ENCODE measurements around the gene OTUD5.
"Not testable (repeated sequence)": the region's sequence is repeated elsewhere in the genome, so short reads cannot be mapped to it uniquely, and the experiment has no call there.

Gene OTUD5

DNA sequence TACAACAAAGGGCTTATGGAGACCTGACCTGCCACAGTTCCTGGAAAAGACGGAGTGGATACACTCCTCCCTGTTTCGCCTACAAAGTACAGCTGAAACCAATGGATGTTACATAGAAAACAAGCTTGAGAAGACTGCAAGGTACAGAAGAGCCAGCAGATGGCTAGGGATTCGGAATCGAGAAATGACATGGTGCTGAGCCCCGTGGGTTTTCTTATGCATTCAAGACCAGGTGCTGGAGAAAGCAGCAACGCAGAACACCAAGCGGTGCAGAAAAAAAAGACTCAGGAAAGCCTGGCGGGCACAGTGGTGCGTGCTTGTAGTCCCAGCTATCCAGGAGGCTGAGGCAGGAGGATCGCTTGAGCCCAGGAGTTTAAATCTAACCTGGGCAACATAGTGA is 73.7 kb downstream of the OTUD5 start:
- Histone ChIP-seq H3K9me3 (replicated peaks; ENCODE audit: insufficient read depth, low read length) (no peaks in the 10 kb centered on the region), H3K4me1 (ENCODE audit: low read length) (no peaks in the 10 kb centered on the region), H3K4me3 (ENCODE audit: low read length) (no peak overlapping the region), H3F3A (ENCODE audit: insufficient read depth, low read length) (no peaks in the 10 kb centered on the region), H3K4me2 (ENCODE audit: low read depth, low read length) (no peak overlapping the region), H3K27ac (ENCODE audit: low read length) (no peak overlapping the region), H3K79me2 (ENCODE audit: low read length) (no peaks in the 10 kb centered on the region), H3K9me2 (replicated peaks; ENCODE audit: insufficient read depth, low read length) (no peaks in the 10 kb centered on the region), H4K20me1 (ENCODE audit: insufficient read depth, low read length) (no peaks in the 10 kb centered on the region), H2AFZ (ENCODE audit: low read length) (no peak overlapping the region), H3K9ac (ENCODE audit: low read length) (no peak overlapping the region), H3K27me3 (replicated peaks; ENCODE audit: insufficient read depth, low read length) (no peaks in the 10 kb centered on the region), H3K36me3 (replicated peaks; ENCODE audit: insufficient read depth, low read length) (no peaks in the 10 kb centered on the region)
- TF ChIP-seq, protein P1, sequence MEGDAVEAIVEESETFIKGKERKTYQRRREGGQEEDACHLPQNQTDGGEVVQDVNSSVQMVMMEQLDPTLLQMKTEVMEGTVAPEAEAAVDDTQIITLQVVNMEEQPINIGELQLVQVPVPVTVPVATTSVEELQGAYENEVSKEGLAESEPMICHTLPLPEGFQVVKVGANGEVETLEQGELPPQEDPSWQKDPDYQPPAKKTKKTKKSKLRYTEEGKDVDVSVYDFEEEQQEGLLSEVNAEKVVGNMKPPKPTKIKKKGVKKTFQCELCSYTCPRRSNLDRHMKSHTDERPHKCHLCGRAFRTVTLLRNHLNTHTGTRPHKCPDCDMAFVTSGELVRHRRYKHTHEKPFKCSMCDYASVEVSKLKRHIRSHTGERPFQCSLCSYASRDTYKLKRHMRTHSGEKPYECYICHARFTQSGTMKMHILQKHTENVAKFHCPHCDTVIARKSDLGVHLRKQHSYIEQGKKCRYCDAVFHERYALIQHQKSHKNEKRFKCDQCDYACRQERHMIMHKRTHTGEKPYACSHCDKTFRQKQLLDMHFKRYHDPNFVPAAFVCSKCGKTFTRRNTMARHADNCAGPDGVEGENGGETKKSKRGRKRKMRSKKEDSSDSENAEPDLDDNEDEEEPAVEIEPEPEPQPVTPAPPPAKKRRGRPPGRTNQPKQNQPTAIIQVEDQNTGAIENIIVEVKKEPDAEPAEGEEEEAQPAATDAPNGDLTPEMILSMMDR (IDR thresholded peaks at IDR 0.05; ENCODE audit: low read length), result peak; percentile 22
- TF ChIP-seq EZH2phosphoT487 (IDR thresholded peaks at IDR 0.05; ENCODE audit: low read length) (no peak), EZH2 (optimal IDR thresholded peaks at IDR 0.05; ENCODE audit: low read depth, low read length) (no peak)
- no peak for DNase-seq

DNA sequence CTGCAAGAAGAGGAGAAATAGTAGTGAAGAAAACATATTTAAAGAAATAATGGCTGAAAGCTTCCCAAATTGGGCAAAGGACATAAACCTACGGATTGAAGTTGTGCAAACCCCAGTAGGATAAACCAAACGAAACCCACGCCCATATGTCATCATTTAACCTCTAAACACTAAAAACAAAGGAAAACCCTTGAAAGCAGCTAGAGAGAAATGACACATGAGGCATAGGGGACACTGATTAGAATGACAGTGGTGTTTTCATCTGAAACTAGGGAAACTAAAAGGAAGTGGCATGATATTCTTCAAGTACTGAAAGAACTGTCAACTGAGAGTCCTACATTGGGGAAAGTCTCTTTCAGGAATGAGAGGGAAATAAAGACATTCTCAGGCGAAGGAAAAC is 80.5 kb downstream of the OTUD5 start:
- H3K4me2 ChIP-seq (ENCODE audit: low read depth, low read length), result not testable (repeated sequence)

More for the DNA sequence above, 80.5 kb downstream of the OTUD5 start:
- H3K27me3 ChIP-seq (replicated peaks; ENCODE audit: insufficient read depth, low read length); H3F3A ChIP-seq (ENCODE audit: insufficient read depth, low read length); H3K36me3 ChIP-seq (replicated peaks; ENCODE audit: insufficient read depth, low read length); DNase-seq; H3K9ac ChIP-seq (ENCODE audit: low read length); H3K79me2 ChIP-seq (ENCODE audit: low read length); H3K27ac ChIP-seq (ENCODE audit: low read length); H3K9me2 ChIP-seq (replicated peaks; ENCODE audit: insufficient read depth, low read length); H2AFZ ChIP-seq (ENCODE audit: low read length); H3K4me3 ChIP-seq (ENCODE audit: low read length); H3K9me3 ChIP-seq (replicated peaks; ENCODE audit: insufficient read depth, low read length); H3K4me1 ChIP-seq (ENCODE audit: low read length); H4K20me1 ChIP-seq (ENCODE audit: insufficient read depth, low read length): not testable (repeated sequence)

Data from MM.1S (cell line).